Ishikawa (cell line): Measurements from ENCODE around the gene ZNF770.

Experiments
- CEBPB ChIP-seq: IDR thresholded peaks from 2 replicates; pipeline ENCODE4 v1.6.1; 2012
- FOXM1 ChIP-seq: IDR thresholded peaks from 2 replicates; pipeline ENCODE4 v1.6.1; 2012; ENCODE audit warnings: low read depth, borderline replicate concordance
- TEAD4 ChIP-seq: IDR thresholded peaks from 2 replicates; pipeline ENCODE4 v1.6.1; 2012
- YY1 ChIP-seq: IDR thresholded peaks from 2 replicates; pipeline ENCODE4 v1.6.1; 2012; ENCODE audit warnings: low read depth
- TF ChIP-seq, protein P1 (sequence below): IDR thresholded peaks from 2 replicates; pipeline ENCODE4 v1.6.1; 2012; ENCODE audit warnings: low read depth, mild to moderate bottlenecking

- TF ChIP-seq, protein P1, sequence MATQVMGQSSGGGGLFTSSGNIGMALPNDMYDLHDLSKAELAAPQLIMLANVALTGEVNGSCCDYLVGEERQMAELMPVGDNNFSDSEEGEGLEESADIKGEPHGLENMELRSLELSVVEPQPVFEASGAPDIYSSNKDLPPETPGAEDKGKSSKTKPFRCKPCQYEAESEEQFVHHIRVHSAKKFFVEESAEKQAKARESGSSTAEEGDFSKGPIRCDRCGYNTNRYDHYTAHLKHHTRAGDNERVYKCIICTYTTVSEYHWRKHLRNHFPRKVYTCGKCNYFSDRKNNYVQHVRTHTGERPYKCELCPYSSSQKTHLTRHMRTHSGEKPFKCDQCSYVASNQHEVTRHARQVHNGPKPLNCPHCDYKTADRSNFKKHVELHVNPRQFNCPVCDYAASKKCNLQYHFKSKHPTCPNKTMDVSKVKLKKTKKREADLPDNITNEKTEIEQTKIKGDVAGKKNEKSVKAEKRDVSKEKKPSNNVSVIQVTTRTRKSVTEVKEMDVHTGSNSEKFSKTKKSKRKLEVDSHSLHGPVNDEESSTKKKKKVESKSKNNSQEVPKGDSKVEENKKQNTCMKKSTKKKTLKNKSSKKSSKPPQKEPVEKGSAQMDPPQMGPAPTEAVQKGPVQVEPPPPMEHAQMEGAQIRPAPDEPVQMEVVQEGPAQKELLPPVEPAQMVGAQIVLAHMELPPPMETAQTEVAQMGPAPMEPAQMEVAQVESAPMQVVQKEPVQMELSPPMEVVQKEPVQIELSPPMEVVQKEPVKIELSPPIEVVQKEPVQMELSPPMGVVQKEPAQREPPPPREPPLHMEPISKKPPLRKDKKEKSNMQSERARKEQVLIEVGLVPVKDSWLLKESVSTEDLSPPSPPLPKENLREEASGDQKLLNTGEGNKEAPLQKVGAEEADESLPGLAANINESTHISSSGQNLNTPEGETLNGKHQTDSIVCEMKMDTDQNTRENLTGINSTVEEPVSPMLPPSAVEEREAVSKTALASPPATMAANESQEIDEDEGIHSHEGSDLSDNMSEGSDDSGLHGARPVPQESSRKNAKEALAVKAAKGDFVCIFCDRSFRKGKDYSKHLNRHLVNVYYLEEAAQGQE: no peak
- no peak for TF ChIP-seq FOXM1
- TF ChIP-seq TEAD4: no peak
- no peak for TF ChIP-seq CEBPB
- no peak for TF ChIP-seq YY1
Observed at GRCh38 chr15:34986326-34986725, 1.8 kb downstream of the ZNF770 start.
